Fibroblast of lung (primary cell): ENCODE data around the gene CYP2A7. TPM values are rescaled to one million over a fixed set of nuclear protein-coding genes. Genes with fewer than 3 reads are reported as not detected.
"Not testable (repeated sequence)": the region's sequence is repeated elsewhere in the genome, so short reads cannot be mapped to it uniquely, and the experiment has no call there.

Experiments used
- DNase-seq, 2 donors: peaks; one replicate each; pipeline versions ENCODE4 v3.0.0 to v3.0.0-alpha.2; 2010; ENCODE audit warnings: low read depth in 2 of 2
- H2AFZ ChIP-seq: 2 replicates; pipeline ENCODE4 v1.5.1; 2012; ENCODE audit warnings: low read length, control low read depth, inconsistent platforms
- H3K27ac ChIP-seq: 2 replicates; pipeline ENCODE4 v1.5.1; 2011; ENCODE audit warnings: low read length, control low read depth; ENCODE audit not compliant: insufficient read depth
- H3K27me3 ChIP-seq: 2 replicates; pipeline ENCODE4 v1.5.1; 2011; ENCODE audit warnings: mild to moderate bottlenecking, low read length; ENCODE audit not compliant: control insufficient read depth, insufficient read depth
- H3K36me3 ChIP-seq: 2 replicates; pipeline ENCODE4 v1.5.1; 2011; ENCODE audit warnings: low read length; ENCODE audit not compliant: control insufficient read depth, insufficient read depth
- H3K4me1 ChIP-seq: 2 replicates; pipeline ENCODE4 v1.5.1; 2011; ENCODE audit warnings: low read length; ENCODE audit not compliant: control insufficient read depth, insufficient read depth; ENCODE audit errors: extremely low read depth
- H3K4me2 ChIP-seq: 2 replicates; pipeline ENCODE4 v1.5.1; 2011; ENCODE audit warnings: low read length, control low read depth; ENCODE audit not compliant: insufficient read depth; ENCODE audit errors: extremely low read depth
- H3K4me3 ChIP-seq, 4 experiments: fragments of 200-600 bp in 1 of 4; sonication (generic) in 1 of 4; replicated peaks in 1 of 4; 2 replicates each; pipeline ENCODE4 v1.5.1; 2011 to 2016; ENCODE audit warnings: low read length in 4 of 4, low read depth in 3 of 4, mild to moderate bottlenecking in 3 of 4, control low read depth in 2 of 4, inconsistent platforms in 1 of 4, mixed read lengths in 1 of 4; ENCODE audit not compliant: insufficient read depth in 1 of 4; ENCODE audit errors: control extremely low read depth in 1 of 4
- H3K79me2 ChIP-seq: 2 replicates; pipeline ENCODE4 v1.5.1; 2012; ENCODE audit warnings: mild to moderate bottlenecking, low read length, inconsistent platforms; ENCODE audit not compliant: control insufficient read depth, insufficient read depth
- H3K9ac ChIP-seq: 2 replicates; pipeline ENCODE4 v1.5.1; 2011; ENCODE audit warnings: mild to moderate bottlenecking, low read length, control low read depth; ENCODE audit not compliant: insufficient read depth
- H3K9me3 ChIP-seq: 2 replicates; pipeline ENCODE4 v1.5.1; 2012; ENCODE audit warnings: low read depth, low read length; ENCODE audit not compliant: control insufficient read depth, insufficient read depth
- H4K20me1 ChIP-seq: 2 replicates; pipeline ENCODE4 v1.5.1; 2011; ENCODE audit warnings: low read length; ENCODE audit not compliant: control insufficient read depth, insufficient read depth; ENCODE audit errors: extremely low read depth
- CTCF ChIP-seq, 2 donors: IDR thresholded peaks in 1 of 2; conservative IDR thresholded peaks in 1 of 2; 1 replicate in 1 of 2; 2 replicates in 1 of 2; pipeline ENCODE4 v1.5.1; 2011 to 2012; ENCODE audit warnings: low read length in 2 of 2, control low read depth in 1 of 2, inconsistent platforms in 1 of 2, low read depth in 1 of 2, mild to moderate bottlenecking in 1 of 2
- EZH2 ChIP-seq: IDR thresholded peaks from 2 replicates; pipeline ENCODE4 v1.5.1; 2012; ENCODE audit warnings: low read length, control low read depth, mild to moderate bottlenecking; ENCODE audit errors: missing control alignments
- polyA plus RNA-seq, 2 donors: library from polyadenylated mRNA; depleted of rRNA in 1 of 2; stranded (reverse) in 1 of 2; unstranded in 1 of 2; fragments of >200 nt; gene quantifications; 2 replicates each; pipeline ENCODE4 v1.2.1, GENCODE V29; 2011 to 2012; ENCODE audit warnings: missing spikeins in 1 of 2
- total RNA-seq: library from RNA; depleted of rRNA; stranded (reverse); fragments of >200 nt; gene quantifications from 2 replicates; pipeline ENCODE4 v1.2.1, GENCODE V29; 2014

CYP2A7 gene
- total and polyA plus RNA-seq, 2 donors (not counting 1 experiment from before 2014, with no cell fraction given): not detected

- DNase-seq: no peak
- no peaks in the 10 kb centered on the region for H3K9me3 ChIP-seq
- TF ChIP-seq EZH2: no peak
- peak in 1 of 2 donors; percentile 16 for TF ChIP-seq CTCF (conservative IDR thresholded peaks at IDR 0.05 in 1 of 2, IDR thresholded peaks at IDR 0.05 in 1 of 2; ENCODE audit: low read depth in 1 of 2, low read length in 2 of 2)
Measured at GRCh38 chr19:40908976-40909375, 26.9 kb upstream of the CYP2A7 start.

GRCh38 chr19:40907968-40908735 is 26.1 kb upstream of the CYP2A7 start:
- H3K27me3 ChIP-seq: no peaks in the 10 kb centered on the region
- H3K4me1 ChIP-seq: no peaks in the 10 kb centered on the region
- no peaks in the 10 kb centered on the region for H3K9me3 ChIP-seq
- no peaks in the 10 kb centered on the region for H3K36me3 ChIP-seq
- no peak overlapping the region for H3K4me3 ChIP-seq
- H3K27ac ChIP-seq: no peak overlapping the region
- H2AFZ ChIP-seq: no peak overlapping the region
- H3K4me2 ChIP-seq: no peak overlapping the region
- TF ChIP-seq EZH2: no peak
- no peak for TF ChIP-seq CTCF (conservative IDR thresholded peaks at IDR 0.05 in 1 of 2, IDR thresholded peaks at IDR 0.05 in 1 of 2; ENCODE audit: low read depth in 1 of 2, low read length in 2 of 2)
- no peaks in the 10 kb centered on the region for H4K20me1 ChIP-seq
- H3K79me2 ChIP-seq: no peaks in the 10 kb centered on the region
- H3K9ac ChIP-seq: no peak overlapping the region
- no peak for DNase-seq

More at GRCh38 chr19:40908976-40909375, 26.9 kb upstream of the CYP2A7 start:
- Histone ChIP-seq H3K36me3 (no peaks in the 10 kb centered on the region), H3K4me3 (no peak overlapping the region), H3K27me3 (no peaks in the 10 kb centered on the region), H3K27ac (no peak overlapping the region), H3K79me2 (no peaks in the 10 kb centered on the region), H3K4me1 (no peaks in the 10 kb centered on the region), H2AFZ (no peak overlapping the region), H4K20me1 (no peaks in the 10 kb centered on the region), H3K9ac (no peak overlapping the region), H3K4me2 (no peak overlapping the region)

- H4K20me1 ChIP-seq: no peaks in the 10 kb centered on the region
- no peak overlapping the region for H2AFZ ChIP-seq
- TF ChIP-seq EZH2 (no peak), CTCF (conservative IDR thresholded peaks at IDR 0.05 in 1 of 2, IDR thresholded peaks at IDR 0.05 in 1 of 2; ENCODE audit: low read depth in 1 of 2, low read length in 2 of 2) (no peak)
- H3K27ac ChIP-seq: no peak overlapping the region
- no peak overlapping the region for H3K4me2 ChIP-seq
- no peak for DNase-seq
- no peaks in the 10 kb centered on the region for H3K27me3 ChIP-seq
- no peaks in the 10 kb centered on the region for H3K4me1 ChIP-seq
- H3K9ac ChIP-seq: no peak overlapping the region
- no peaks in the 10 kb centered on the region for H3K36me3 ChIP-seq
- no peaks in the 10 kb centered on the region for H3K9me3 ChIP-seq
- no peak overlapping the region for H3K4me3 ChIP-seq
- H3K79me2 ChIP-seq: no peaks in the 10 kb centered on the region
Measured at GRCh38 chr19:40906512-40906911, 24.5 kb upstream of the CYP2A7 start.

GRCh38 chr19:40904673-40905156 is 22.7 kb upstream of the CYP2A7 start:
- H3K27ac ChIP-seq, H3K36me3 ChIP-seq, H2AFZ ChIP-seq, H3K9ac ChIP-seq, H3K9me3 ChIP-seq, H3K27me3 ChIP-seq, H4K20me1 ChIP-seq, H3K4me1 ChIP-seq, H3K79me2 ChIP-seq, H3K4me3 ChIP-seq, H3K4me2 ChIP-seq, DNase-seq: not testable (repeated sequence)
